ENCODE data around the gene VSX2. TPM values are rescaled to one million over a fixed set of nuclear protein-coding genes. Genes with fewer than 3 reads are reported as not detected.

VSX2 gene
- 0.02 and 0.03 TPM in 2 replicates for total RNA-seq (2014; rRNA removed; shearing (Covaris generic))

DNA sequence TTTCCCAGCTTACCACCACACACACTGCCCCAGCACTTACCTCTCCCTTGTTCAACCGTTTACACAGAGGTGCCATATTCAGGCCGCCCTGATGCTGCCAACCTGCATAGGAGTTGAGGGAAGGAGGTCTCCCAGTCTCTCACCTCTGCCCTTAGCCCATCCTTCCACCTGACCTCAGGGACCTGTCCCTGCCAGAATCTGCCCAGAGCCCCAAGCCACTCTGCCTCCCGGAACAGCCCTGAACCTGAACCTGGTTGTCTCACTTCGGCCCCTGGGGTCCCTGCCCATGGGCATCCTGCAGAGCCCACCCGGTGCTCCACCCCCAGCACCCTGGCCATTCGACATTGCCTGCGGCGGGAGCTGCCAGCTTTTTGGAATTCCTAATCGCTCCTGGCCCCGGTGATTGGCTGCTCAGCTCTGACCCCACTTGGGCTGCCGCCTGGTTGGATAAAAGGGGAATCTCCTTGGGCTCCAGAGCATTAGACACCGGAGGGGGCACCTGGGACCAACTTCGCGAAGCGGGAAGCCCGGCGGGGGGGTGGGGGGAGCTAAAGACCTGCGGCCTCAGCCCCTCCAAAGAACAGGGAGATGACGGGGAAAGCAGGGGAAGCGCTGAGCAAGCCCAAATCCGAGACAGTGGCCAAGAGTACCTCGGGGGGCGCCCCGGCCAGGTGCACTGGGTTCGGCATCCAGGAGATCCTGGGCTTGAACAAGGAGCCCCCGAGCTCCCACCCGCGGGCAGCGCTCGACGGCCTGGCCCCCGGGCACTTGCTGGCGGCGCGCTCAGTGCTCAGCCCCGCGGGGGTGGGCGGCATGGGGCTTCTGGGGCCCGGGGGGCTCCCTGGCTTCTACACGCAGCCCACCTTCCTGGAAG is at the start of gene VSX2:
Gene VSX2, plus strand, starts transcription at position 476 of the 874 bp plus-strand sequence. Its CDS starts 113 bp downstream, at position 589.
- H3K4me3 ChIP-seq: no peak within 1 kb of the TSS
- H3K4me1 ChIP-seq: no peaks in the 10 kb centered on the region
- no peak for DNase-seq
- H3K9me3 ChIP-seq (replicated peaks): no peaks in the 10 kb centered on the region
- H3K27ac ChIP-seq: no peak within 1 kb of the TSS
- H3K36me3 ChIP-seq: no peaks in the 10 kb centered on the region
- no peaks in the 10 kb centered on the region for H3K27me3 ChIP-seq

DNA sequence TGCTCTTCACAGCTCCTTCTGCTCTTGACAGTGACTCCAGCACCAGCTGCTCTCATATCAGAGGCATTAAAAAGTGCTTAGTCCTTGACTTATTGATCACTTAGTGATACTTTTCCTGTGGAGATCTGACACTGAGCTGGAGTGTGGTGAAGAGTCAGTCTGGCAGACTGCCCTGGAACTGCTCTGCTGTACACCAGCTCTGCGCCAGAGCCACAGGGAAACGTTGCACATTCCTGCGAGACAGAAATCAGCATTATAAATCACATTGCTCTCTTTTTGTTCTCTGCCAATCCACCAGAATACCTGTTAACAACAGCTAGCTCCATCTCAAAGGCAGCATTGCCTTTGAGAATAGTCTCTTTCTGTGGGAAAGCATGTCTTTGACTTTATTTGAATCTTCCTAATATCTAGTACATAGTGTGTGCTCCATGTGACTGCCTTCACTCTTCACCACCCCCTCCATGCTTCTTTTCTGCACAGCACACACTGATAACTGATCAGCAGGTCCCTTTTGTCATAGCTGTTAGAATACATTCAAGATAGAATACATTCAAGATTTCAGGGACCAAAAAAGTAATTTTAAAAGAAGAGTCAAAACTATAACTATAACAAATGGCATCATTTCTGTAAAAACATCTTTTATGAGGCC is 48.2 kb upstream of the VSX2 start:
- no peaks in the 10 kb centered on the region for H3K4me1 ChIP-seq
- DNase-seq: no peak

DNA sequence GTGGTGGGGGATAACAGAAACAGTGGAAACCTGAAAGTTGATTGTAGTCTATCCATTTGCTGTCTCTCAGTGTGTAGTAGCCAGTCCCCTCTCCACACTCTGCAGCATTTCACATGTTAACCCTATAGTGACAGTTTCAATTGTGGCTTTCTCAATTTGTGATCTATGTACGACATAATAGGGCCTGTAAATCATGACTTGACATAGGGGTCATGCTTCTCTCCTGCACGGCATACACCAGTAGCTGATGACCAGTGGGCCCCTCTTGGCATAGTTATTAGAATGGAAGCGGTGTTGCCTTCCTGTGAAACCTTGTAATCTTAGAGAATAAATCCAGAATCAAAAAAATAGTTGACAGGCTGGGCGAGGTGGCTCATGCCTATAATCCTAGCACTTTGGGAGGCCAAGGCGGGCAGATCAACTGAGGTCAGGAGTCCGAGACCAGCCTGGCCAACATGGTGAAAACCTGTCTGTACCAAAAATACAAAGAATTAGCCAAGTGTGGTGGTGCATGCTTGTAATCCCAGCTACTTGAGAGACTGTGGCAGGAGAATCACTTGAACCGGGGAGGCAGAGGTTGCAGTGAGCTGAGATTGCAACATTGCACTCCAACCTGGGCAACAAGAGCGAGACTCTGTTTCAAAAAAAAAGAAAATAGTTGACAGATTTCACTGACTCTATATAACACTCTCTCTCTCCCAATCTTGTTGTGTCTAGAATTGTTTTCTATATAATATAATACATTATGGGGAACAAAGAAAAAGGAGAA is 44.6 kb upstream of the VSX2 start:
- H3K27ac ChIP-seq: no peak overlapping the region
- no peaks in the 10 kb centered on the region for H3K36me3 ChIP-seq
- H3K9me3 ChIP-seq (replicated peaks): no peaks in the 10 kb centered on the region
- H3K4me3 ChIP-seq: no peak overlapping the region
- no peaks in the 10 kb centered on the region for H3K4me1 ChIP-seq
- DNase-seq: no peak
- H3K27me3 ChIP-seq: no peaks in the 10 kb centered on the region

More for the DNA sequence above, 48.2 kb upstream of the VSX2 start:
- no peaks in the 10 kb centered on the region for H3K27me3 ChIP-seq
- no peaks in the 10 kb centered on the region for H3K9me3 ChIP-seq (replicated peaks)
- no peak overlapping the region for H3K4me3 ChIP-seq
- H3K27ac ChIP-seq: no peak overlapping the region
- no peaks in the 10 kb centered on the region for H3K36me3 ChIP-seq

DNA sequence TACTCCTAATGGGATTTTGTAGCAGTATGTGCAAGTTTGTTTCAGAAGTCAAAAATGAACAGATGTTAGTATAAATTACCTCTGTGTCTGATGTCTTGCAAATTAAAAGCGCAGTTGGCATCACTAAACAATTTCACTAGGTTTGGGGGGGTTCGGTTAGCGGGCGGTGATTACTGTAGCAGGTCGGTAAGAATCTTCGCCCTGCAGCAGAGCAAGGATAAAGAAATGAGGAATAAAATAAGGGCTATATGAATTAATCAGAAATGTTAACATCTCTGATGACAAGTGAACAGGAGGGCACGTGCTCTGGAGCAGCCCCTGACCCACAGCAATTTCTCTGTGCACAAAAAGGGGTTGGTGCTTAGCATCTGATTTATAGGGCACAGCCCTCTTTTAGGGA is 43.6 kb upstream of the VSX2 start:
- H3K36me3 ChIP-seq: no peaks in the 10 kb centered on the region
- H3K4me1 ChIP-seq: no peaks in the 10 kb centered on the region
- no peak for DNase-seq
- H3K4me3 ChIP-seq: no peak overlapping the region
- H3K27me3 ChIP-seq: no peaks in the 10 kb centered on the region
- H3K9me3 ChIP-seq (replicated peaks): no peaks in the 10 kb centered on the region
- H3K27ac ChIP-seq: no peak overlapping the region

DNA sequence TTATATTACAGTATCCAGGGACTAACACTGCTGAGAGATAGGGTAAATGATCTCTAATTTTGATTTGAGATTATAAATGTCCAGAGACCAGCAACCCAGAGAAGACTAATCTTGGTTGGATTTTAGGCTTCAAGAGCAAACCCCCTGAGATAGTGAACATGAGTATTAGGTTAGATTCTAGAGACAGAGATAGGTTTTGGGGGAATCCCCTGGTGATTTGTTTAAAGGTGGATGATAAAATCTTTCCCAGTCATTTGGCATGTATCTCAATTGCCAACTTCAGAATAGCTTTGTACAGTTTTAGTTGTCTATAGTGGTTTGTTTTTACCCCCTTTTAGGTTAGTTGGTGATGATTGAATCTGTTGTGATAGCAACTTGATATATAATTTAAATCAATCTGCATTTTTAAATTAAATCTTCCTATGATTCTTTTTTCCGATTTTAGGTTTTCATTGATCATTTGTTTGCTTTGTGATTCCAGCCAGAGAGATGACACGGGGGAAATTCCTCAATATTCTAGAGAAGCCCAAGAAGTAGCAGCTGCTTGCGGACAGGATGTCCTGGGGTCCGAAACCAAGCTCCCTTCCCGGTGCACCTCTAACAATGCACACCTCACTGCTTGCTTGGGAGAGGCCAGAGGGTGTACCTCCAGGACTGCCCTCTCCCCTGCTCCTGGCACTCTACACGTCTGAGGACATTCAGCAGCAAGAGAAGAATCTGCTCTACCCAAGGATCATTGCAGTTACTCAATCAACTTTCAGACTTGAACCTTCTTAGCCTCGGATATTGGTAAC is 40.6 kb upstream of the VSX2 start:
- Histone ChIP-seq H3K36me3 (0 out of 2 replicates have a peak, but pooled peaks cover 3% of the 10 kb centered on the region), H3K4me1 (no peaks in the 10 kb centered on the region), H3K9me3 (replicated peaks) (no peaks in the 10 kb centered on the region), H3K27ac (no peak overlapping the region), H3K4me3 (no peak overlapping the region), H3K27me3 (no peaks in the 10 kb centered on the region)
- no peak for DNase-seq

DNA sequence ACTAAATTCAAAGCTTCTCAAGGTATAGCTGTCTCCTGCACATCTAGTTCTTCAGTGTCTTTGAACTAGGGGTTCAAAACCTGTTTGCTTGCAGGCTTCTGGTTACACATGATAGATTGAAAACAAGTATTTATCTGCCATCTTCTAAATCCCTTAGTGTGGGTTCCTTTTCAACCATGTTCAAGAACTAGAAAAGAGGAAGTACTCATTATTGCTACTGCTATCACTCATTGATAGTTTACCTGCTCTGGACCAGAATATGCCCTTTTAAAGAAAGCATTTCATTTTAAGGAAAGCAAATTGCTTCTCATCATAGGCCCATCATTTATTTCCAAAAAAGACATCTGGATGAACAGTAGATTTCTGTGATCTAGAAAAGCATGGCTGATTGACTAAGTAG is 37.1 kb upstream of the VSX2 start:
- no peak for DNase-seq
- Histone ChIP-seq H3K4me1 (no peaks in the 10 kb centered on the region), H3K36me3 (0 out of 2 replicates have a peak, but pooled peaks cover 3% of the 10 kb centered on the region), H3K27ac (no peak overlapping the region), H3K27me3 (no peaks in the 10 kb centered on the region), H3K9me3 (replicated peaks) (no peaks in the 10 kb centered on the region), H3K4me3 (no peak overlapping the region)

DNA sequence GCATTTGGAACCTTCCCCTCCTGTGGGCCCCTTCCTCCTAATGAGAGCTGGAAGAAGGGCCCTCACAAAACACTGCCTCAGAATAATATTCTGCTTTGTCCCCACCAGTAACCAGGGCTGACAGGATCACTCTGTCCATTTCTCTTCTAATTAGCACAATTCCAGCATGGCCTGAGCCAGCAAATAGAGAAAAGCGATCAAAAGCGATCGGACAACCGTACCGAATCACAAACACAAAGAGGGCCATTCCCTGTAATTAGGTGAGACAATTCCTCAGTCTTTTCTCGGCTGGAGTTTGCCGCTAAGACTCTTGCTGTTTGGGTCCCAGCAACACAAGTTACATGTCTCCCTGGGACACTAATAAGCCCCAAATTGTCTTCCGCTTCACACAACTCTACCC is 35.6 kb upstream of the VSX2 start:
- H3K27ac ChIP-seq: no peak overlapping the region
- H3K27me3 ChIP-seq: no peaks in the 10 kb centered on the region
- no peaks in the 10 kb centered on the region for H3K9me3 ChIP-seq (replicated peaks)
- H3K4me1 ChIP-seq: no peaks in the 10 kb centered on the region
- no peak for DNase-seq
- 0 out of 2 replicates have a peak, but pooled peaks cover 3% of the 10 kb centered on the region for H3K36me3 ChIP-seq
- H3K4me3 ChIP-seq: no peak overlapping the region

DNA sequence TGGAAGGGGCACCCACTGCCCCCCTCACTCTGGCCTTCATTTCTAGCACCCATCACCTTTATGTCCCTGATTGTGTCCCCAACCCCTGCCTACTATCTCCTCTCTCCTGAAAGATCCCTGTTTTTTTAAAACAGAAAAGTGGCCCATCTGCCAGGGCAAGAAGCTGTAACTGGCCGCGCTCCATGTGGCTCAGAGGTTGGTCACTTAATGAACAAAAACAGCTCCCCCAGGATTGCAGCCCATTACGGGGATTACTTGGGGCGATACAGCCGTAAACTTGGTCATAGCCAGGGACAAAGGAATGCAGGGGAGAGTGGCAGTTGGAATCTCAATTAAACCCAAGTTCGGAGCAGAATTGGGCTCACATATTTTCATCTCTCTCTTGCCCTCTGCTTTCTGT is 34.8 kb upstream of the VSX2 start:
- H3K9me3 ChIP-seq (replicated peaks): no peaks in the 10 kb centered on the region
- DNase-seq: no peak

DNA sequence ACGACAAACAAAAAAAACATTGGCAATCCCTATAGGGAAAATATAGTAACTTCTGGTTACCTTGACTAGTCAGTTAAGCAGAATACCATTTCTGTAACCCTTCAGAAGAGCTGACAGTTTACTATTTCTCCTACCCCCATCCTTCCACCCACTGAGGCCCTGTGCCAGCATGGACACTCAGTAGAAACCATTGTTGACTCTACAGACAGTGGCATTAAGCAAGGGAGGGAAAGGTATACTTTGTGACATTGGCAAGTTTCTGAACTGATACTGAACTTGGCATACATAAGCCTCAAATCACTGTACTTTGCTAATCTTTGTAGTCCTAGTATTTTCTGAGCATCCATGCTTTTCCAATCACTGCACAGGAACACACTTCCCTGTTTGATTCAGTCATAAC is 33.4 kb upstream of the VSX2 start:
- Histone ChIP-seq H3K4me1 (peaks cover 7% of the 10 kb centered on the region; the same call in 1 of the 2 replicates), H3K27me3 (no peaks in the 10 kb centered on the region), H3K9me3 (replicated peaks) (no peaks in the 10 kb centered on the region), H3K27ac (no peak overlapping the region), H3K4me3 (no peak overlapping the region), H3K36me3 (0 out of 2 replicates have a peak, but pooled peaks cover under 1% of the 10 kb centered on the region)
- no peak for DNase-seq

More for the DNA sequence above, 34.8 kb upstream of the VSX2 start:
- no peak overlapping the region for H3K27ac ChIP-seq
- peaks cover 2% of the 10 kb centered on the region; the same call in 1 of the 2 replicates for H3K4me1 ChIP-seq
- H3K27me3 ChIP-seq: no peaks in the 10 kb centered on the region
- H3K4me3 ChIP-seq: no peak overlapping the region
- 0 out of 2 replicates have a peak, but pooled peaks cover 3% of the 10 kb centered on the region for H3K36me3 ChIP-seq

DNA sequence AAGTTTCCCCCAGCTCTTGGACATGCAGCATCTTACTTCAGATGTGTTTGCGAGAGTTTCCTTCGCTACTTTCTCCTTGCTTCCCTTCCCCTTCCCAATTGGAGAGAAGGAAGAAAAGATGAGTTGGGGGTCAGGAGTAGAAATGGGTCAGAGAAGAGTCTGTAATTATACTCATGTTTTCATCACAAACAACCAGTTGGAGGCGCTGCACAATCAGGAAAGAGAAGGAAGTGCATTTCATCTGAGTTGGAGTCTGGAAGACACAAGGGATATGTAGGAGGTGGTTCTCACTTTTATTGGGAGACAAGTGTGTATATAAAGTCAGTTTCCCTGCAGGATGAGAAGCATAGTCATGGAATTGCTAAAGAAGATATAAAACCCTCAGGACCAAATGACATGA is 31.3 kb upstream of the VSX2 start:
- Histone ChIP-seq H3K27ac (no peak overlapping the region), H3K36me3 (no peaks in the 10 kb centered on the region), H3K4me3 (no peak overlapping the region), H3K27me3 (no peaks in the 10 kb centered on the region), H3K4me1 (peaks cover 18% of the 10 kb centered on the region), H3K9me3 (replicated peaks) (no peaks in the 10 kb centered on the region)
- peak in 1 of 2 experiments; percentile 33 for DNase-seq

DNA sequence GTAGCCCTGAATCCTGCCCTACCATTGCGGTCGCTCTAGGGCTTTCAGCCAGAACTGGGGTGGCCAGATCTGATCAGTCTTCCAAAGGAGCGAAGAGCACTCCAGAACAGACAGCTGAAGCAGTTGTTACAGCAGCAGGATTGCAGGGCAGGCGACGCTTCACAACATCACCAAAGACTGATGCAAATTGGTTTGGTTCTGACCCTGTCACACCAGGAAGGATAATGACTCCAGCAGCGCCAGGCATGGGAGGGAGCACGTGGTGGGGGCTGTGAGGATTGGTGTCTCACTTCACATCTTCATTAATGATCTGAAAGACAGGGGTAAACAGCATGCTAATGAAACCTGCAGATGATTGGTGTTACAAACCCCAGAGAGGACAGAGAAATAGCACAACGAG is 30.6 kb upstream of the VSX2 start:
- Histone ChIP-seq H3K36me3 (no peaks in the 10 kb centered on the region), H3K27ac (no peak overlapping the region), H3K27me3 (no peaks in the 10 kb centered on the region), H3K9me3 (replicated peaks) (no peaks in the 10 kb centered on the region), H3K4me3 (no peak overlapping the region), H3K4me1 (peaks cover 18% of the 10 kb centered on the region)
- no peak for DNase-seq

DNA sequence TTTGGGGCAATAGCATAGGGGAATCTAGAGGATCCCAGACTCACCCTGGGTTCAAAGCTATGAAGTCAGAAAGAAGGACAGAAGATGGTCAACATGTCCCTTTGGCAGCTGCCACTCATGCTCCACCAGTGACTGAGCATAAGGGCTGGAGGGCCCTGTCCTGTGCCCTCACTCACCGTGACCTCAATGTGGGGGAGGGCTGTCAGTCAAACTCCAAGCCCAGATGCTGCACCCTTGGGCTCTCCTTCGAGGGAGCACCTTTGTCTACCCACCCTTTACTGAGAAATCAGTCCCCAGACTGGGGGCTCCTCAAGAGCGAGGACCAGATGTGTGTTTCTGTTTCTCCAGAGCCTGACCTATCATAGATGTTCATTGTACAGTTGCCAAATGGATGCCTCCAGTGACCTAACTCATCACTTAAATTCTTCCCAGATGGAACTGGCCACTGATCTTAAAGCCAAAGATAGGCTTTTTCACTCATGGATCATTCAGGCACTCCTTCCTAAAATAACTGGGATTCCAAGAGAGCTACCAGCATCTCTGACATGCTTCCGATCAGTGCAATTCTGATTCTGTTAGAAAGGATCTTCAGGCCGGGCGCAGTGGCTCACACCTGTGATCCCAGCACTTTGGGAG is 27.2 kb upstream of the VSX2 start:
- no peaks in the 10 kb centered on the region for H3K9me3 ChIP-seq (replicated peaks)
- DNase-seq: no peak
- H3K36me3 ChIP-seq: no peaks in the 10 kb centered on the region
- H3K4me1 ChIP-seq: peaks cover 18% of the 10 kb centered on the region
- H3K27ac ChIP-seq: peak overlapping the region; percentile 42; the same call in 1 of the 2 replicates
- H3K4me3 ChIP-seq: no peak overlapping the region
- no peaks in the 10 kb centered on the region for H3K27me3 ChIP-seq

DNA sequence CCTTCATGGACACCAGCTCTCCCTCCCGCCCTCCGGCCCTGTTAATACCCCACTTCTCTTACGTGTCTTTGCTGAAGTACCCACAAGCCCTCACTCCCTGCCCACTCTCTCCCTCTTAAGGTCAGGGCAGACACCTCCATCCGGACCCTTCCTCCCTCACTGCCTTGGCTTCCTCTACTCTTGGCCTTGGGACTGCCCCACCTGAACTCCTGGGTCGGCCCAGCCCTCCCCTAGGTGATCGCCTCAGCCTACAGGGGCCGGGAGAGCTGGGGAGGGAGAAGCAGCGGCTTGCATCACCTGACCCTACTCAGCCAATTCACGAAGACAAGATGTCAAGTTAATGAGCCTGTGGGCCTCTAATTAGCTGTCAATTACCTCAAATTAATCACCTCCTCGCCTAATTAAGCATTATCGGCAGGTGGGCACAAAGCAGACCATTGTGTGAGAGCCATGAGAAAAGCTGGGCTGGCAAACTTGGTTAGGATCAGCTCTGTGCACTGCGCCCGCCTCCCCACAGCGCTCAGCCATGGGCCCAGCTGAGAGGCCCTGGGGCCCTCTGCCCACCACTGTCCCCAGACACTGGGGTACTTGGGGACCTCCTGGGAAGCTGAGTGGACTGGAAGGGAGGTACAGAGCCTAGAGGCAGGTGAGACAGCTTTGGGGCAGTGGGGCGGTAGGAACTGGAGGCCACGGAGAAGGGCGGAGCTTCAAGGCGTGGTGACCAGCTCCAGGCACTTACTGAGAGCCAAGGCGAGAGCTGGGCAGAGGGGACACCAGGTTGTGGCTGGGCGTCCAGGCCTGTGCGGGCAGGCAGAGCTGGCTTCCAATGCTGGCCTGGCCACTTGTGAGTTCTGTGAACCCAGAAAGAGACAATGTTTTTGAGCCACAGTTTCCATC is 25.1 kb upstream of the VSX2 start:
- Histone ChIP-seq H3K9me3 (replicated peaks) (no peaks in the 10 kb centered on the region), H3K4me3 (no peak overlapping the region), H3K27me3 (no peaks in the 10 kb centered on the region), H3K4me1 (peaks cover 25% of the 10 kb centered on the region), H3K27ac (no peak overlapping the region), H3K36me3 (no peaks in the 10 kb centered on the region)
- DNase-seq: no peak

Measured in SJCRH30 (cell line).